SK-N-SH (cell line): ENCODE measurements around the gene RARB. TPM values are rescaled to one million over a fixed set of nuclear protein-coding genes. Genes with fewer than 3 reads are reported as not detected.
A peak's percentile ranks its signal among the peaks of the same experiment; 100 is the strongest.

Experiments
- CTCF ChIA-PET: fragments of 300-600, 350-600 bp; formaldehyde crosslinking; extraction: SDS; loops from one replicate; lab custom pipeline; 2021; lab: Yijun Ruan, JAX
- POLR2A ChIA-PET: fragments of 350-600 bp; sonication (Branson Sonifier 250); formaldehyde crosslinking; extraction: SDS; loops from one replicate; lab custom pipeline; 2020; ENCODE audit warnings: antibody characterized with exemption, inconsistent platforms; lab: Yijun Ruan, JAX
- DNase-seq: peaks from one replicate; pipeline ENCODE4 v3.0.0; 2012
- H2AFZ ChIP-seq: fragments of 200-600 bp; sonication (generic); 2 replicates; pipeline ENCODE4 v1.8.1; 2016; ENCODE audit warnings: antibody characterized with exemption, mild to moderate bottlenecking, low read depth
- H3F3A ChIP-seq: fragments of 200-600 bp; sonication (generic); replicated peaks from 2 replicates; pipeline ENCODE3; 2016; ENCODE audit warnings: antibody characterized with exemption, mild to moderate bottlenecking; ENCODE audit not compliant: insufficient read depth
- H3K27ac ChIP-seq, 2 experiments: fragments of 200-500 bp in 1 of 2; fragments of 200-600 bp in 1 of 2; sonication (Bioruptor generic) in 1 of 2; sonication (generic), shearing (Covaris generic) in 1 of 2; 2 replicates each; pipeline versions ENCODE4 v1.5.1 to v1.6.1; 2014 to 2016; ENCODE audit warnings: low read depth in 2 of 2, inconsistent platforms in 1 of 2, low read length in 1 of 2, mild to moderate bottlenecking in 1 of 2, mixed read lengths in 1 of 2
- H3K27me3 ChIP-seq: fragments of 200-600 bp; sonication (generic), shearing (Covaris generic); 2 replicates; pipeline ENCODE4 v1.6.1; 2016; ENCODE audit warnings: mixed run types; ENCODE audit not compliant: insufficient read depth
- H3K36me3 ChIP-seq, 2 experiments: fragments of 200-500 bp in 1 of 2; fragments of 200-600 bp in 1 of 2; sonication (Bioruptor generic) in 1 of 2; sonication (generic) in 1 of 2; replicated peaks in 1 of 2; 2 replicates each; pipeline versions ENCODE3 to v1.5.1; 2014 to 2016; ENCODE audit warnings: low read length in 1 of 2, mild to moderate bottlenecking in 1 of 2; ENCODE audit not compliant: insufficient read depth in 2 of 2, control insufficient read depth in 1 of 2
- H3K4me1 ChIP-seq, 2 experiments: fragments of 200-500 bp in 1 of 2; fragments of 200-600 bp in 1 of 2; sonication (Bioruptor generic) in 1 of 2; sonication (generic), shearing (Covaris generic) in 1 of 2; 2 replicates each; pipeline versions ENCODE4 v1.5.1 to v1.6.1; 2014 to 2016; ENCODE audit warnings: low read depth in 1 of 2, low read length in 1 of 2, mixed run types in 1 of 2; ENCODE audit not compliant: insufficient read depth in 2 of 2, control insufficient read depth in 1 of 2
- H3K4me2 ChIP-seq: fragments of 200-600 bp; sonication (generic), shearing (Covaris generic); 2 replicates; pipeline ENCODE4 v1.6.1; 2017; ENCODE audit warnings: mixed run types
- H3K4me3 ChIP-seq, 2 experiments: fragments of 200-500 bp in 1 of 2; fragments of 200-600 bp in 1 of 2; sonication (Bioruptor generic) in 1 of 2; sonication (generic), shearing (Covaris generic) in 1 of 2; 2 replicates each; pipeline versions ENCODE4 v1.5.1 to v1.8.1; 2014 to 2016; ENCODE audit warnings: low read depth in 2 of 2, inconsistent platforms in 1 of 2, low read length in 1 of 2, mild to moderate bottlenecking in 1 of 2, mixed read lengths in 1 of 2, moderate library complexity in 1 of 2
- H3K79me2 ChIP-seq: fragments of 200-600 bp; sonication (generic); 2 replicates; pipeline ENCODE4 v1.8.1; 2017; ENCODE audit warnings: mild to moderate bottlenecking; ENCODE audit not compliant: insufficient read depth
- H3K9ac ChIP-seq: fragments of 200-600 bp; sonication (generic); 2 replicates; pipeline ENCODE4 v1.6.1; 2017; ENCODE audit warnings: mixed run types
- H3K9me2 ChIP-seq: fragments of 200-600 bp; sonication (generic); 2 replicates; pipeline ENCODE4 v1.6.1; 2017; ENCODE audit warnings: mixed run types
- H3K9me3 ChIP-seq: fragments of 200-600 bp; sonication (generic); 2 replicates; pipeline ENCODE4 v1.6.1; 2017; ENCODE audit warnings: mixed run types, mild to moderate bottlenecking, moderate library complexity
- H4K20me1 ChIP-seq: fragments of 200-600 bp; sonication (generic); 2 replicates; pipeline ENCODE4 v1.6.1; 2017; ENCODE audit warnings: mild to moderate bottlenecking, mixed run types; ENCODE audit not compliant: insufficient read depth
- ELF1 ChIP-seq: IDR thresholded peaks from 2 replicates; pipeline ENCODE4 v1.4.0; 2012
- EZH2phosphoT487 ChIP-seq: fragments of 200-600 bp; sonication (generic); IDR thresholded peaks from 2 replicates; pipeline ENCODE4 v1.6.1; 2017; ENCODE audit warnings: low read depth, mixed run types, mild to moderate bottlenecking, antibody characterized with exemption, moderate library complexity, borderline replicate concordance
- FOSL2 ChIP-seq: IDR thresholded peaks from 2 replicates; pipeline ENCODE4 v1.4.0; 2012; ENCODE audit warnings: low read depth, mild to moderate bottlenecking, moderate library complexity, borderline replicate concordance
- FOXM1 ChIP-seq: IDR thresholded peaks from 2 replicates; pipeline ENCODE4 v1.4.0; 2012; ENCODE audit warnings: low read depth, mild to moderate bottlenecking
- NFIC ChIP-seq: IDR thresholded peaks from 2 replicates; pipeline ENCODE4 v1.4.0; 2012; ENCODE audit warnings: borderline replicate concordance
- NRF1 ChIP-seq: IDR thresholded peaks from 2 replicates; pipeline ENCODE4 v1.6.1; 2012; ENCODE audit warnings: low read depth, mild to moderate bottlenecking, low read length
- POLR2AphosphoS5 ChIP-seq: IDR thresholded peaks from 2 replicates; pipeline ENCODE4 v1.6.1; 2012; ENCODE audit warnings: low read depth, low read length
- RCOR1 ChIP-seq: fragments of 150-350 bp; IDR thresholded peaks from 2 replicates; pipeline ENCODE4 v1.6.1; 2017; ENCODE audit warnings: antibody characterized with exemption, low read length
- RXRA ChIP-seq: IDR thresholded peaks from 2 replicates; pipeline ENCODE4 v1.4.0; 2012; ENCODE audit warnings: low read depth, mild to moderate bottlenecking, borderline replicate concordance
- SIN3A ChIP-seq: IDR thresholded peaks from 2 replicates; pipeline ENCODE4 v1.6.1; 2012; ENCODE audit warnings: low read depth, mild to moderate bottlenecking, low read length, moderate library complexity, borderline replicate concordance
- YY1 ChIP-seq: IDR thresholded peaks from 2 replicates; pipeline ENCODE4 v1.4.0; 2012; ENCODE audit warnings: low read depth, mild to moderate bottlenecking
- whole genome bisulfite sequencing: methylation state at CpG from one replicate; pipeline ENCODE4 v1.1.6; 2017; ENCODE audit warnings: low lambda C conversion rate; 5-methylcytosine and 5-hydroxymethylcytosine counted together
- polyA plus RNA-seq, 3 experiments: library from polyadenylated mRNA; depleted of rRNA; stranded (reverse); fragments of >200 nt; gene quantifications; 2 replicates each; pipeline ENCODE4 v1.2.3, GENCODE V29; 2012
- TF ChIP-seq, protein P1 (sequence below): fragments of 150-350 bp; IDR thresholded peaks from 2 replicates; pipeline ENCODE4 v1.6.1; 2017; ENCODE audit warnings: antibody characterized with exemption, low read length, low read depth, borderline replicate concordance
- TF ChIP-seq, protein P2 (sequence below): fragments of 200-600 bp; sonication (generic); IDR thresholded peaks from 2 replicates; pipeline ENCODE4 v1.6.1; 2017; ENCODE audit warnings: antibody characterized with exemption, mild to moderate bottlenecking, moderate library complexity
- TF ChIP-seq, protein P3 (sequence below): IDR thresholded peaks from 2 replicates; pipeline ENCODE4 v1.6.1; 2012; ENCODE audit warnings: mild to moderate bottlenecking, low read depth, low read length, moderate library complexity

The RARB gene
- polyA plus RNA-seq, 1 of the 3 experiments (the other 2 are of a cell fraction): 10.7 TPM

DNA sequence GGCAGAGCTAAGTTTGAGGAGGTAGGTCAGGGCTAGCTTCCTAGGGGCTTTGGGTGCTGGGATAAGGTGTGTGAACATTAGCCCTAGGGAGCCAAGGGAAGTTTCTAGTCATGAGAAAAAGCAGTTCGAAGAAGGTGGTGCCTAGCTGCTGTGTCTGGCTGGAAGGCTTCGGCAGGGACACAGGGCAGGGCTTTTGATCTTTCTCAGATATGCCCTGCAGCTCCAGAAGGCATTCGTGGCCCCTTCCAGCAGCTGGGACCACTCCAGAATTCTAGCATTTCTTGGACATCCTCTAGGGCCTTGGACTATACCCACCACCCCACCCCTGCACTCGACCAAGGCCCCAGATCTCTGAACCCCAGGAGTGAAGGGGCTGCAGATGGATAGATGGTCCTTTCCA is 148.1 kb downstream of the RARB start:
- Histone ChIP-seq H3K4me3 (no peak overlapping the region), H4K20me1 (no peaks in the 10 kb centered on the region), H3K27me3 (no peaks in the 10 kb centered on the region)
- no peak for DNase-seq
- CTCF ChIA-PET: interaction anchor here (1.0 to 6.1 kb wide), 4 partner anchors 10 to 148 kb away, joined by 5 to 26 read pairs (median 5); partner anchors contain the start of gene RARB
- TF ChIP-seq NRF1: no peak
- TF ChIP-seq FOSL2: no peak
- TF ChIP-seq, protein P1, sequence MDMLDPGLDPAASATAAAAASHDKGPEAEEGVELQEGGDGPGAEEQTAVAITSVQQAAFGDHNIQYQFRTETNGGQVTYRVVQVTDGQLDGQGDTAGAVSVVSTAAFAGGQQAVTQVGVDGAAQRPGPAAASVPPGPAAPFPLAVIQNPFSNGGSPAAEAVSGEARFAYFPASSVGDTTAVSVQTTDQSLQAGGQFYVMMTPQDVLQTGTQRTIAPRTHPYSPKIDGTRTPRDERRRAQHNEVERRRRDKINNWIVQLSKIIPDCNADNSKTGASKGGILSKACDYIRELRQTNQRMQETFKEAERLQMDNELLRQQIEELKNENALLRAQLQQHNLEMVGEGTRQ: no peak
- TF ChIP-seq SIN3A: no peak
- no peak for TF ChIP-seq FOXM1
- TF ChIP-seq ELF1: no peak
- TF ChIP-seq RCOR1: no peak
- no peak for TF ChIP-seq NFIC
- TF ChIP-seq EZH2phosphoT487: no peak
- no peak for TF ChIP-seq RXRA
- TF ChIP-seq POLR2AphosphoS5: no peak
- TF ChIP-seq YY1: no peak
- TF ChIP-seq, all 33 proteins: peak for 0
- POLR2A ChIA-PET: no interaction called here
- Histone ChIP-seq H2AFZ (no peak overlapping the region), H3F3A (peaks cover 35% of the 10 kb centered on the region), H3K4me1 (peaks cover 15 to 31% of the 10 kb centered on the region in 2 experiments), H3K9me3 (no peaks in the 10 kb centered on the region), H3K4me2 (no peak overlapping the region), H3K36me3 (peaks cover 0 to 6% of the 10 kb centered on the region in 2 experiments), H3K27ac (no peak overlapping the region), H3K9me2 (no peaks in the 10 kb centered on the region), H3K79me2 (peaks cover 16% of the 10 kb centered on the region; the same call in 1 of the 2 replicates), H3K9ac (no peak overlapping the region)
- WGBS: 78% methylated on average over 4 of the region's 4 CpGs

DNA sequence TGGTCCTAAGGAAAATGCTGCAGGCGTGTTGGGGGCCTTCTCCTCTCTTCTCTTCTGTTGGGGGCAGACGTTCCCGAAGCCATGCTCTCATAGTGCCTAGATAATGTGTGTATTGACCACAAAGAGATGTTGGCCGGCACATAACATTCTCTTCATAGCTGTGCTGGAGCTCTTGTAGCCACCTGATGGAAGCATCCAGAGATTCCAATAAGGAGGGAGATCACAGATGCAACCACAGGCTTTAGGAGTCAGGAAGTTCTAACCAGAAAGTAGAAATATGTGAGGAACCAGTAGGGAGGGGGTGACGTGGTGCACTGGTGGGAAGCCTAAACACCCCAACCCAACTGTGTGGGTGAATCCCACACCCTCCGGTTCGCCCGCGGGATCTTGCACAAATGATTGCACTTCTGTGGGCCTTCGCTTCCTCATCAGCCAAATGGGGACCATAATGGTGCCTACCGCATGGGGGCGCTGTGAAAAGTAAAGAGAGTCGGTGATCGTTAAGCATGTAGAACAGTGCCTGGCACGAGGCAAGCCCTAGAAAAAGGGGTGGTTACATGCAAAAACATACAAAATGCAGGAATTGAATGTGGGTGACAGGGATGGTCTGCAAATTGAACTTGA is 148.9 kb downstream of the RARB start:
- Histone ChIP-seq H3K9me3 (no peaks in the 10 kb centered on the region), H3K4me1 (peaks cover 22 to 28% of the 10 kb centered on the region in 2 experiments), H3K4me2 (no peak overlapping the region), H2AFZ (no peak overlapping the region), H3K36me3 (no peaks in the 10 kb centered on the region), H3K4me3 (no peak overlapping the region), H3K9me2 (no peaks in the 10 kb centered on the region), H3K27me3 (no peaks in the 10 kb centered on the region), H3K9ac (no peak overlapping the region), H3F3A (peaks cover 36% of the 10 kb centered on the region), H3K27ac (no peak overlapping the region), H4K20me1 (no peaks in the 10 kb centered on the region), H3K79me2 (peaks cover 8% of the 10 kb centered on the region; the same call in 1 of the 2 replicates)
- WGBS: 86% methylated on average over 15 of the region's 15 CpGs
- DNase-seq: no peak
- CTCF ChIA-PET: interaction anchor here (0.8 to 6.1 kb wide), 4 partner anchors 17 to 535 kb away, joined by 4 to 26 read pairs (median 5); partner anchors contain the start of gene RARB
- TF ChIP-seq, protein P2, sequence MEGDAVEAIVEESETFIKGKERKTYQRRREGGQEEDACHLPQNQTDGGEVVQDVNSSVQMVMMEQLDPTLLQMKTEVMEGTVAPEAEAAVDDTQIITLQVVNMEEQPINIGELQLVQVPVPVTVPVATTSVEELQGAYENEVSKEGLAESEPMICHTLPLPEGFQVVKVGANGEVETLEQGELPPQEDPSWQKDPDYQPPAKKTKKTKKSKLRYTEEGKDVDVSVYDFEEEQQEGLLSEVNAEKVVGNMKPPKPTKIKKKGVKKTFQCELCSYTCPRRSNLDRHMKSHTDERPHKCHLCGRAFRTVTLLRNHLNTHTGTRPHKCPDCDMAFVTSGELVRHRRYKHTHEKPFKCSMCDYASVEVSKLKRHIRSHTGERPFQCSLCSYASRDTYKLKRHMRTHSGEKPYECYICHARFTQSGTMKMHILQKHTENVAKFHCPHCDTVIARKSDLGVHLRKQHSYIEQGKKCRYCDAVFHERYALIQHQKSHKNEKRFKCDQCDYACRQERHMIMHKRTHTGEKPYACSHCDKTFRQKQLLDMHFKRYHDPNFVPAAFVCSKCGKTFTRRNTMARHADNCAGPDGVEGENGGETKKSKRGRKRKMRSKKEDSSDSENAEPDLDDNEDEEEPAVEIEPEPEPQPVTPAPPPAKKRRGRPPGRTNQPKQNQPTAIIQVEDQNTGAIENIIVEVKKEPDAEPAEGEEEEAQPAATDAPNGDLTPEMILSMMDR: 0 out of 2 replicates have a peak, but pooled peaks have one; percentile 14
- TF ChIP-seq, protein P3, sequence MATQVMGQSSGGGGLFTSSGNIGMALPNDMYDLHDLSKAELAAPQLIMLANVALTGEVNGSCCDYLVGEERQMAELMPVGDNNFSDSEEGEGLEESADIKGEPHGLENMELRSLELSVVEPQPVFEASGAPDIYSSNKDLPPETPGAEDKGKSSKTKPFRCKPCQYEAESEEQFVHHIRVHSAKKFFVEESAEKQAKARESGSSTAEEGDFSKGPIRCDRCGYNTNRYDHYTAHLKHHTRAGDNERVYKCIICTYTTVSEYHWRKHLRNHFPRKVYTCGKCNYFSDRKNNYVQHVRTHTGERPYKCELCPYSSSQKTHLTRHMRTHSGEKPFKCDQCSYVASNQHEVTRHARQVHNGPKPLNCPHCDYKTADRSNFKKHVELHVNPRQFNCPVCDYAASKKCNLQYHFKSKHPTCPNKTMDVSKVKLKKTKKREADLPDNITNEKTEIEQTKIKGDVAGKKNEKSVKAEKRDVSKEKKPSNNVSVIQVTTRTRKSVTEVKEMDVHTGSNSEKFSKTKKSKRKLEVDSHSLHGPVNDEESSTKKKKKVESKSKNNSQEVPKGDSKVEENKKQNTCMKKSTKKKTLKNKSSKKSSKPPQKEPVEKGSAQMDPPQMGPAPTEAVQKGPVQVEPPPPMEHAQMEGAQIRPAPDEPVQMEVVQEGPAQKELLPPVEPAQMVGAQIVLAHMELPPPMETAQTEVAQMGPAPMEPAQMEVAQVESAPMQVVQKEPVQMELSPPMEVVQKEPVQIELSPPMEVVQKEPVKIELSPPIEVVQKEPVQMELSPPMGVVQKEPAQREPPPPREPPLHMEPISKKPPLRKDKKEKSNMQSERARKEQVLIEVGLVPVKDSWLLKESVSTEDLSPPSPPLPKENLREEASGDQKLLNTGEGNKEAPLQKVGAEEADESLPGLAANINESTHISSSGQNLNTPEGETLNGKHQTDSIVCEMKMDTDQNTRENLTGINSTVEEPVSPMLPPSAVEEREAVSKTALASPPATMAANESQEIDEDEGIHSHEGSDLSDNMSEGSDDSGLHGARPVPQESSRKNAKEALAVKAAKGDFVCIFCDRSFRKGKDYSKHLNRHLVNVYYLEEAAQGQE: no peak
- POLR2A ChIA-PET: no interaction called here
